GM12878 (cell line): ENCODE results near the gene IFNAR1. TPM values are rescaled to one million over a fixed set of nuclear protein-coding genes. Genes with fewer than 3 reads are reported as not detected.

ENCODE experiments used
- BCL3 ChIP-seq: IDR thresholded peaks from 2 replicates; pipeline ENCODE4 v1.6.1; 2011; ENCODE audit warnings: borderline replicate concordance, low read depth, mild to moderate bottlenecking, moderate library complexity, low read length; ENCODE audit not compliant: insufficient read depth, poor library complexity, severe bottlenecking
- ETV6 ChIP-seq, 2 experiments: fragments of 450-650 bp in 1 of 2; IDR thresholded peaks in 1 of 2; conservative IDR thresholded peaks in 1 of 2; 2 replicates each; pipeline ENCODE4 v1.6.1; 2014; ENCODE audit warnings: antibody characterized with exemption in 1 of 2, borderline replicate concordance in 1 of 2, low read depth in 1 of 2, mild to moderate bottlenecking in 1 of 2, moderate library complexity in 1 of 2
- HDAC2 ChIP-seq: fragments of 200-600 bp; sonication (generic); IDR thresholded peaks from 2 replicates; pipeline ENCODE4 v1.6.1; 2017
- ZBED1 ChIP-seq: IDR thresholded peaks from 2 replicates; pipeline ENCODE4 v1.6.1; 2016; ENCODE audit warnings: borderline replicate concordance
- ZBTB40 ChIP-seq: fragments of 450-650 bp; IDR thresholded peaks from 2 replicates; pipeline ENCODE4 v1.6.1; 2016; ENCODE audit warnings: mild to moderate bottlenecking, moderate library complexity, borderline replicate concordance
- ZNF274 ChIP-seq: IDR thresholded peaks from one replicate; pipeline ENCODE4 v1.8.0; 2011; ENCODE audit not compliant: insufficient read length, insufficient read depth
- ZNF384 ChIP-seq: IDR thresholded peaks from 2 replicates; pipeline ENCODE4 v1.6.1; 2012; ENCODE audit warnings: low read depth, mild to moderate bottlenecking, low read length, improper control_type of control experiment, borderline replicate concordance
- polyA plus RNA-seq, 11 experiments: library from polyadenylated mRNA; depleted of rRNA in 4 of 11; unstranded in 6 of 11; stranded (reverse) in 5 of 11; fragments of >200 nt; fragmentation: Nextera tagmentation in 4 of 11; fragmentation: Illumina TruSeq in 1 of 11; extraction: Ambion mirVana in 4 of 11; extraction: Trizol in 1 of 11; gene quantifications; 1 replicate in 1 of 11; 2 replicates in 10 of 11; pipeline versions ENCODE4 v1.2.1 to v1.2.3, GENCODE V29; 2011 to 2016; ENCODE audit warnings: inconsistent platforms in 2 of 11, missing spikeins in 2 of 11, low read depth in 1 of 11
- total RNA-seq, 4 experiments: library from RNA; depleted of rRNA in 3 of 4; stranded (reverse); fragments of >200 nt in 3 of 4; fragmentation: Illumina TruSeq in 1 of 4; extraction: Trizol in 1 of 4; gene quantifications; 2 replicates each; pipeline versions ENCODE4 v1.2.1 to v1.2.3, GENCODE V29; 2013 to 2021
- TF ChIP-seq, protein P1 (sequence below): fragments of 450-650 bp; formaldehyde crosslinking; IDR thresholded peaks from 2 replicates; pipeline ENCODE4 v1.4.0; 2020; ENCODE audit warnings: mild to moderate bottlenecking, moderate library complexity

The IFNAR1 gene
- total and polyA plus RNA-seq, 10 of the 15 experiments (the other 5 are each of a cell fraction or from before 2014, with no cell fraction given) = 12.0 to 62.4 (median 24.6) TPM

DNA sequence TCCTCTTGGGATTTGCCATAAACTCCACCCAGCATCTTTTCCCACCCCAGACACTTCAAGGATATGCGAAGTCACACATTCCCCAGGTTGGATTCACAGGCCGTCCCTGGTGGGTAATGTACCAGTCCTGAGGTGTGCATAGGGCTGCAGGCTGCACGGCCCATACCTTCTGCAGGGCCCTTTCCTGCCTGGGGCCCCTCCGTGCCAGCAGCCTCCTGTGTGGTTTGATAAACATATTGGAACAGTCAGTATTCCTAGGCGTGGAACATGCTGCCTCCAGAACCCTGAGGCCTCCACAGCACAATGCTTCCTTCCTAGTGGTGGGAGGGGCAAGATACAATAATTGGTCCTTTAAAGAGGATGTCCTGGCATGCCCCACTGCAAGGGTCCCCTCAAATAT lies 32.0 kb upstream of the IFNAR1 start (continued):
- TF ChIP-seq BCL3 (no peak), ZNF274 (no peak), ZBED1 (no peak), ZBTB40 (no peak), ZNF384 (no peak), HDAC2 (no peak), ETV6 (conservative IDR thresholded peaks at IDR 0.05 in 1 of 2, IDR thresholded peaks at IDR 0.05 in 1 of 2; ENCODE audit: borderline replicate concordance in 1 of 2, low read depth in 1 of 2) (no peak)
- TF ChIP-seq, protein P1, sequence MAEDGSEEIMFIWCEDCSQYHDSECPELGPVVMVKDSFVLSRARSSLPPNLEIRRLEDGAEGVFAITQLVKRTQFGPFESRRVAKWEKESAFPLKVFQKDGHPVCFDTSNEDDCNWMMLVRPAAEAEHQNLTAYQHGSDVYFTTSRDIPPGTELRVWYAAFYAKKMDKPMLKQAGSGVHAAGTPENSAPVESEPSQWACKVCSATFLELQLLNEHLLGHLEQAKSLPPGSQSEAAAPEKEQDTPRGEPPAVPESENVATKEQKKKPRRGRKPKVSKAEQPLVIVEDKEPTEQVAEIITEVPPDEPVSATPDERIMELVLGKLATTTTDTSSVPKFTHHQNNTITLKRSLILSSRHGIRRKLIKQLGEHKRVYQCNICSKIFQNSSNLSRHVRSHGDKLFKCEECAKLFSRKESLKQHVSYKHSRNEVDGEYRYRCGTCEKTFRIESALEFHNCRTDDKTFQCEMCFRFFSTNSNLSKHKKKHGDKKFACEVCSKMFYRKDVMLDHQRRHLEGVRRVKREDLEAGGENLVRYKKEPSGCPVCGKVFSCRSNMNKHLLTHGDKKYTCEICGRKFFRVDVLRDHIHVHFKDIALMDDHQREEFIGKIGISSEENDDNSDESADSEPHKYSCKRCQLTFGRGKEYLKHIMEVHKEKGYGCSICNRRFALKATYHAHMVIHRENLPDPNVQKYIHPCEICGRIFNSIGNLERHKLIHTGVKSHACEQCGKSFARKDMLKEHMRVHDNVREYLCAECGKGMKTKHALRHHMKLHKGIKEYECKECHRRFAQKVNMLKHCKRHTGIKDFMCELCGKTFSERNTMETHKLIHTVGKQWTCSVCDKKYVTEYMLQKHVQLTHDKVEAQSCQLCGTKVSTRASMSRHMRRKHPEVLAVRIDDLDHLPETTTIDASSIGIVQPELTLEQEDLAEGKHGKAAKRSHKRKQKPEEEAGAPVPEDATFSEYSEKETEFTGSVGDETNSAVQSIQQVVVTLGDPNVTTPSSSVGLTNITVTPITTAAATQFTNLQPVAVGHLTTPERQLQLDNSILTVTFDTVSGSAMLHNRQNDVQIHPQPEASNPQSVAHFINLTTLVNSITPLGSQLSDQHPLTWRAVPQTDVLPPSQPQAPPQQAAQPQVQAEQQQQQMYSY (CRISPR knock-in tag) = no peak
